Gastrocnemius medialis (tissue), 4 donors: ENCODE measurements around the gene RNASE11. TPM values are rescaled to one million over a fixed set of nuclear protein-coding genes. Genes with fewer than 3 reads are reported as not detected.

Experiments used
- ATAC-seq, 2 donors: fragments of 150-250 bp; one replicate each; pipeline ENCODE4 v1.9.1; 2016
- DNase-seq, 2 donors: peaks; one replicate each; pipeline ENCODE4 v3.0.0-alpha.2; 2019
- H3K27ac ChIP-seq, 4 donors: fragments of 200-600 bp; sonication (generic); 1 replicate in 1 of 4; 2 replicates in 3 of 4; pipeline ENCODE4 v1.5.1; 2016 to 2018; ENCODE audit warnings: mild to moderate bottlenecking in 2 of 4, moderate library complexity in 1 of 4
- H3K27me3 ChIP-seq, 3 donors: fragments of 200-600 bp; sonication (generic) in 2 of 3; 1 replicate in 1 of 3; 2 replicates in 2 of 3; pipeline versions ENCODE4 v1.5.1 to v1.6.0; 2016 to 2019; ENCODE audit warnings: mild to moderate bottlenecking in 1 of 3, moderate library complexity in 1 of 3
- H3K36me3 ChIP-seq, 2 donors: fragments of 200-600 bp; sonication (generic) in 1 of 2; one replicate each; pipeline ENCODE4 v1.5.1; 2017 to 2018
- H3K4me1 ChIP-seq, 2 donors: fragments of 200-600 bp; sonication (generic) in 1 of 2; one replicate each; pipeline ENCODE4 v1.5.1; 2016 to 2017; ENCODE audit warnings: mild to moderate bottlenecking in 2 of 2
- H3K4me3 ChIP-seq, 4 donors: fragments of 200-600 bp; sonication (generic) in 3 of 4; 1 replicate in 1 of 4; 2 replicates in 3 of 4; pipeline ENCODE4 v1.5.1; 2016 to 2019; ENCODE audit warnings: mild to moderate bottlenecking in 2 of 4
- H3K9me3 ChIP-seq, 3 donors: fragments of 200-600 bp; sonication (generic) in 2 of 3; 1 replicate in 1 of 3; 2 replicates in 2 of 3; pipeline ENCODE4 v1.5.1; 2016 to 2019
- POLR2A ChIP-seq, 2 donors: fragments of 450-650 bp; IDR thresholded peaks; one replicate each; pipeline ENCODE4 v1.6.1; 2017; ENCODE audit warnings: antibody characterized with exemption in 2 of 2, mild to moderate bottlenecking in 2 of 2, moderate library complexity in 2 of 2
- in situ Hi-C, 4 donors: fragments of 200-750 bp; cut with MboI; loops; one replicate each; pipeline versions ENCODE4 v1.15.0 to v1.8.0; 2017; ENCODE audit warnings: low sequenced_read_pairs in 4 of 4
- intact Hi-C: fragments of 100-400 bp; cut with DNase I; formaldehyde crosslinking; loops from one replicate; pipeline ENCODE4 v1.15.1; 2023; ENCODE audit warnings: low total_unique reads
- total RNA-seq, 4 donors: library from RNA; depleted of rRNA; stranded (reverse); fragments of >200 nt; gene quantifications; one replicate each; pipeline versions ENCODE4 v1.1.0 to v1.2.3, GENCODE V29; 2016
- TF ChIP-seq, protein P1 (sequence below), 5 experiments: fragments of 450-650 bp in 3 of 5; fragments of 200-600 bp in 2 of 5; sonication (generic) in 2 of 5; IDR thresholded peaks in 4 of 5; conservative IDR thresholded peaks in 1 of 5; 1 replicate in 4 of 5; 2 replicates in 1 of 5; pipeline ENCODE4 v1.5.1; 2016 to 2019; ENCODE audit warnings: antibody characterized with exemption in 5 of 5, mild to moderate bottlenecking in 3 of 5, moderate library complexity in 3 of 5

The RNASE11 gene
- total RNA-seq, 4 donors from 2014 or later = not detected

DNA sequence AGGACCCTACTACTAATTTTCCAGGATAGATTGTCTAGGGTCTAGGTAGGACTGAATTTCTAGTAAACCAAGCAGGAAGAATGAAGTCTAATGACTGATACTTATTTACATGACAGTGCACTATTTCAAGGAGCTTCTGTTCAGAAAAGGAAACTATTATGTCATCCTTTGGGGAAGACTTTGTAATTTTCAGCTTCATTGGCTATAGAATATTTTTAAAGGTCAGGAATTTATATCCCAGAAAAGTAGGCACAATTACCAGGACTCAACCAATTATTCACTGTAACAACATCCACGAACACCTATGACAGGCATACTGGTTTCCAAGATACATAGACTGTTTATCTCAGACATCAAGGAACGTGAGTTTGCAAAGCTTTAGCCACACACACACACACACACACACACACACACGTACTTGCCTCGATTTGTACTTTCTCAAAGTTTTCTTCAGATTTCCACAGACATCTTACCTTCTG, 30.5 kb upstream of the RNASE11 start:
- in situ Hi-C loops = loop anchor here in 2 of 4 donors (25.0 kb wide), 1 partner anchor 206 kb away; the partner anchor contains the start of gene TEP1 (in 2 of the 2)

DNA sequence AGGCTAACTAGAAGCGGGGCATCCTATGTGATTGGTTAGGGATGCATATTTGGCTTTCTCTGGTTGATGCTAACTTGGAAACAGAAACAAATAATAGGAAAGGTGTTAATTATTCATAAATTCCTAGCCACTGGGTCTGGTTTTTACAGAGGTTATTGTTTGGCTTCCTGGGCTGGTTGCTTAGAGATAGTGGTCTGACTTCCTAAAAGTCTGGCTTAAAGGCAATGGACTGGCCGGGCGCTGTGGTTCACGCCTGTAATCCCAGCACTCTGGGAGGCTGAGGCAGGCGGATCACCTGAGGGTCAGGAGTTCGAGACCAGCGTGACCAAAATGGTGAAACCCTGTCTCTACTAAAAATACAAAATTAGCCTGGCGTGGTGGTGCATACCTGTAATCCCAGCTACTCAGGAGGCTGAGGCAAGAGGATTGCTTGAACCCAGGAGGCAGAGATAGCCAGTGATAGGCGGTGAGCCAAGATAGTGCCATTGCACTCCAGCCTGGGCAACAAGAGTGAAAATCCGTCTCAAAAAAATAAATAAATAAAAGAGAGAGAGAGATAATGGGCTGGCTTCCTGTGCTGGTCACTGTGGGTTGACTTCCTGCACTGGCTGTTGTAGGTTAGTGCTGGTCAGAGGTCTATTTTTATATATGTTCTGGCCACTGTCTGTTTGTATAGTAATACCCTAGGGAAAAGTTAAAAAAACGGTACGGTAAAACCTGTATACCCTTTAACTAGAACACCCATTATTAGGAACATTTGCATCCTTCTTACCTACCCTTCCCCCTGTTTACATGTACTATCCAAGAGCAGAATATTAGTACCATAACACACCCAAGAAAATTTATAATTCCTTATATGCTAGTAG, 29.6 kb upstream of the RNASE11 start:
- TF ChIP-seq POLR2A (IDR thresholded peaks at IDR 0.05) = no peak
- TF ChIP-seq, protein P1, sequence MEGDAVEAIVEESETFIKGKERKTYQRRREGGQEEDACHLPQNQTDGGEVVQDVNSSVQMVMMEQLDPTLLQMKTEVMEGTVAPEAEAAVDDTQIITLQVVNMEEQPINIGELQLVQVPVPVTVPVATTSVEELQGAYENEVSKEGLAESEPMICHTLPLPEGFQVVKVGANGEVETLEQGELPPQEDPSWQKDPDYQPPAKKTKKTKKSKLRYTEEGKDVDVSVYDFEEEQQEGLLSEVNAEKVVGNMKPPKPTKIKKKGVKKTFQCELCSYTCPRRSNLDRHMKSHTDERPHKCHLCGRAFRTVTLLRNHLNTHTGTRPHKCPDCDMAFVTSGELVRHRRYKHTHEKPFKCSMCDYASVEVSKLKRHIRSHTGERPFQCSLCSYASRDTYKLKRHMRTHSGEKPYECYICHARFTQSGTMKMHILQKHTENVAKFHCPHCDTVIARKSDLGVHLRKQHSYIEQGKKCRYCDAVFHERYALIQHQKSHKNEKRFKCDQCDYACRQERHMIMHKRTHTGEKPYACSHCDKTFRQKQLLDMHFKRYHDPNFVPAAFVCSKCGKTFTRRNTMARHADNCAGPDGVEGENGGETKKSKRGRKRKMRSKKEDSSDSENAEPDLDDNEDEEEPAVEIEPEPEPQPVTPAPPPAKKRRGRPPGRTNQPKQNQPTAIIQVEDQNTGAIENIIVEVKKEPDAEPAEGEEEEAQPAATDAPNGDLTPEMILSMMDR (IDR thresholded peaks at IDR 0.05 in 4 of 5, conservative IDR thresholded peaks at IDR 0.05 in 1 of 5) = no peak
- DNase-seq (no peak), ATAC-seq (no peak)
- H3K27ac ChIP-seq = no peak overlapping the region
- intact Hi-C loops = loop anchor here (10.0 kb wide), 2 partner anchors 427 to 647 kb away; partner anchors contain the start of genes HNRNPC and RNASE7
- H3K27me3 ChIP-seq = peaks cover 0 to under 1% (median under 1%) of the 10 kb centered on the region in 3 donors
- no peaks in the 10 kb centered on the region for H3K36me3 ChIP-seq
- H3K4me1 ChIP-seq = peaks cover 6 to 10% of the 10 kb centered on the region in 2 donors
- H3K9me3 ChIP-seq = no peaks in the 10 kb centered on the region
- in situ Hi-C loops = loop anchor here in 2 of 4 donors (25.0 kb wide), 1 partner anchor 205 kb away; the partner anchor contains the start of gene TEP1 (in 2 of the 2)
- no peak overlapping the region for H3K4me3 ChIP-seq

More for the DNA sequence above, 30.5 kb upstream of the RNASE11 start:
- intact Hi-C loops = loop anchor here (10.0 kb wide), 2 partner anchors 426 to 646 kb away; partner anchors contain the start of genes HNRNPC and RNASE7
- H3K27me3 ChIP-seq = peaks cover 7 to 10% (median 10%) of the 10 kb centered on the region in 3 donors
- H3K27ac ChIP-seq = no peak overlapping the region
- H3K36me3 ChIP-seq = no peaks in the 10 kb centered on the region
- no peak for TF ChIP-seq POLR2A (IDR thresholded peaks at IDR 0.05)
- TF ChIP-seq, protein P1 (IDR thresholded peaks at IDR 0.05 in 4 of 5, conservative IDR thresholded peaks at IDR 0.05 in 1 of 5) = no peak
- H3K4me1 ChIP-seq = peaks cover 6 to 10% of the 10 kb centered on the region in 2 donors
- H3K9me3 ChIP-seq = no peaks in the 10 kb centered on the region
- ATAC-seq (no peak), DNase-seq (no peak)
- no peak overlapping the region for H3K4me3 ChIP-seq

GRCh38 chr14:20615996-20616395, 28.2 kb upstream of the RNASE11 start:
- intact Hi-C loops = loop anchor here (10.0 kb wide), 2 partner anchors 429 to 649 kb away; partner anchors contain the start of genes HNRNPC and RNASE7
- Histone ChIP-seq H3K9me3 (no peaks in the 10 kb centered on the region), H3K27ac (no peak overlapping the region), H3K4me3 (no peak overlapping the region), H3K4me1 (peaks cover 6 to 15% of the 10 kb centered on the region in 2 donors), H3K27me3 (no peaks in the 10 kb centered on the region), H3K36me3 (no peaks in the 10 kb centered on the region)
- DNase-seq (no peak), ATAC-seq (no peak)
- in situ Hi-C loops = loop anchor here in 2 of 4 donors (25.0 kb wide), 1 partner anchor 204 kb away; the partner anchor contains the start of gene TEP1 (in 2 of the 2)
- TF ChIP-seq POLR2A (IDR thresholded peaks at IDR 0.05) = no peak
- TF ChIP-seq, protein P1 (IDR thresholded peaks at IDR 0.05 in 4 of 5, conservative IDR thresholded peaks at IDR 0.05 in 1 of 5) = no peak

DNA sequence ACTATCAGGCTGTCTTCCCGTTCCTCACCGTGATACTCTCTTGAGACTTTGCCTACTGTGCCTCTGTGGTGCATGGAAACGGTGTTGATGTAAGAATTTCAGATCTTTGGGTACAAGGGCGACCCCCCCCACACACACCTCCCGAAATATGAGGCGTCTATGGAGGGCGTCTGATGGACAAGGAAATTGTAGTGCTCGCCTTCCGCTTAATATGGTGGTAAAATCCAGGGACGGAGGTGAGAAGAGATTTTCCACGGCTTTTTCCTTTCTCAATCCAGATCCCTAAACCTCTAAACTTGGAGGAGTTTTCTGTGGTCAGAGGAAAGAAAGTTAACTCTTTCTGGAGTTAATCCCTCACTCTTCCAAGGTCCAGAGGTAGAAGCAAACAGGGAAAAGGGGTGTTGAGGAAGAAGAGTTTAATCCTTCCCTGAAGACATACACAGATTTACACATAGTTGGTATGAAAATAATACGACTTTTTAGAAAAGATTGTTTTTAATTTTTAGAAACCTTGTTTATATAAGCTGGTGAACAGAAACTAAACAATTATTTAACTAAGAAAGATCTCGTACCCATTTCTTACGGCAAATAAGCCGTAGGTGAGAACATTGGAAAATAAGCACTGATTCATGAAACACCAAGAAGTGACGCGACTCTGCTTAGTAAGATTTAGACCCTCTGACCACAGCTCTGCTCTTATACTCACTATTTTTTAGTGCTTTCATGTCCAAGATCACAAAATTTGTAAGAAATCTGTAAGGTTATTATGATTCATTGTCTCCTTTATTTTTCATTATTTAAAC, 26.4 kb upstream of the RNASE11 start:
- no peaks in the 10 kb centered on the region for H3K27me3 ChIP-seq
- in situ Hi-C loops = loop anchor here (5.0 to 25.0 kb wide), 4 partner anchors 78 to 287 kb away; partner anchors contain the start of gene TEP1 (in 3 of the 4)
- H3K9me3 ChIP-seq = no peaks in the 10 kb centered on the region
- ATAC-seq = peak in 1 of 2 donors; percentile 3
- H3K27ac ChIP-seq = peak overlapping the region; percentile 44 to 73 (median 68)
- peak overlapping the region; percentile 56 to 66 (median 58) for H3K4me3 ChIP-seq
- TF ChIP-seq, protein P1 (IDR thresholded peaks at IDR 0.05 in 4 of 5, conservative IDR thresholded peaks at IDR 0.05 in 1 of 5) = no peak
- TF ChIP-seq POLR2A (IDR thresholded peaks at IDR 0.05) = no peak
- H3K4me1 ChIP-seq = peaks cover 9 to 17% of the 10 kb centered on the region in 2 donors
- intact Hi-C loops = loop anchor here (5.0 to 10.0 kb wide), 4 partner anchors 272 to 651 kb away; partner anchors contain the start of genes HNRNPC, PARP2, RNASE7 and TTC5
- H3K36me3 ChIP-seq = no peaks in the 10 kb centered on the region
- no peak for DNase-seq
